ENCODE measurements around the gene RAPH1.
"Not testable (repeated sequence)": the region's sequence is repeated elsewhere in the genome, so short reads cannot be mapped to it uniquely, and the experiment has no call there.

Gene RAPH1

DNA sequence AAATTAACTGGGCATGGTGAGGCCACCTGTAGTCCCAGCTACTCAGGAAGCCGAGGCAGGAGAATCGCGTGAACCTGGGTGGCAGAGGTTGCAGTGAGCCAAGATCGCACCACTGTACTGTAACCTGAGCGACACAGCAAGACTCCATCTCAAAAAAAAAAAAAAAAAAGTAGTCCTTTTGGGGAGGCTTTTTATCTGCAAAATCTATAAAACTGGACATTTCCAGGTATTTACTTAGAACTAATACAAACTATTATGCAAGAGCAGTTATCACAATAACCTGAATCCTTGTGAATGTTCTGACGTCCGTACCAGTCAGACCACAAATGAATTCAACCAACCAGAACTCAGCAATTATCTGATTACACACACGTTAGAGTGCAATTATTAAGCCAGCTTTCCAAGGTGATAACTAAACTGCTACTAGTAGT, 8.8 kb upstream of the RAPH1 start:
- no peak for DNase-seq

DNA sequence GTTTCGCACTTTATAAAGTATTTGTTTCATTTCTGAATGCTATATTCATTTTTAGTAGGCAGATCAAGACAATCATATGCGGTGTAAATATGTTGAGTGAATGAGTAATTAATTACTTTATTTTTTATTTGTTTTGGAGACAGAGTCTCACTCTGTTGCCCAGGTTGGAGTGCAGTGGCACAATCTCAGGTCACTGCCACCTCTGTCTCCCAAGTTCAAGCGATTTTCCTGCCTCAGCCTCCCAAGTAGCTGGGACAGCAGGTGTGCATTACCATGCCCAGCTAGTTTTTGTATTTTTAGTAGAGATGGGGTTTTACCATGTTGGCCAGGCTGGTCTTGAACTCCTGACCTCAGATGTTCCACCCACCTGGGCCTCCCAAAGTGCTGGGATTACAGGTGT, 5.5 kb upstream of the RAPH1 start:
- not testable (repeated sequence) for DNase-seq

DNA sequence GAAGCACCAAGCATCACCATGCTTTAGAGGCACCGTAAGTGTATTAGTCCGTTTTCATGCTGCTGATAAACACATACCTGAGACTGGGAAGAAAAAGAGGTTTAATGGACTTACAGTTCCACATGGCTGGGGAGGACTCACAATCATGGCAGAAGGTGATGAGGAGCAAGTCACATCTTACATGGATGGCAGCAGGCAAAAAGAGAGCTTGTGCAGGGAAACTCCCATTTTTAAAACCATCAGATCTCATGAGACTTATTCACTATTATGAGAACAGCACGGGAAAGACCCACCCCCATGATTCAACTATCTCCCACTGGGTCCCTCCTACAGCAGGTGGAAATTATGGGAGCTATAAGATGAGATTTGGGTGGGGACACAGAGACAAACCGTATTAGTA, 3.1 kb upstream of the RAPH1 start:
- not testable (repeated sequence) for DNase-seq

DNA sequence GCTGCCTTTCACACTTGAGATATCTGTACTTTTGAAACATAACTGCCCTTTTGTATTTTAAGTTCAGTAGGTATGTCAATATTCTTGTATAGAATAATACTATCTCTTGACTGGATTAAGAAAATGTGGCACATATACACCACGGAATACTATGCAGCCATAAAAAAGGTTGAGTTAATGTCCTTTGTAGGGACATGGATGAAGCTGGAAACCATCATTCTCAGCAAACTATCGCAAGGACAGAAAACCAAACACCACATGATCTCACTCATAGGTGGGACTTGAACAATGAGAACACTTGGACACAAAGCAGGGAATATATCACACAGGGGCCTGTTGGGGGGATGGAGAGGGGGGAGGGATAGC, 1.5 kb upstream of the RAPH1 start:
- not testable (repeated sequence) for DNase-seq

DNA sequence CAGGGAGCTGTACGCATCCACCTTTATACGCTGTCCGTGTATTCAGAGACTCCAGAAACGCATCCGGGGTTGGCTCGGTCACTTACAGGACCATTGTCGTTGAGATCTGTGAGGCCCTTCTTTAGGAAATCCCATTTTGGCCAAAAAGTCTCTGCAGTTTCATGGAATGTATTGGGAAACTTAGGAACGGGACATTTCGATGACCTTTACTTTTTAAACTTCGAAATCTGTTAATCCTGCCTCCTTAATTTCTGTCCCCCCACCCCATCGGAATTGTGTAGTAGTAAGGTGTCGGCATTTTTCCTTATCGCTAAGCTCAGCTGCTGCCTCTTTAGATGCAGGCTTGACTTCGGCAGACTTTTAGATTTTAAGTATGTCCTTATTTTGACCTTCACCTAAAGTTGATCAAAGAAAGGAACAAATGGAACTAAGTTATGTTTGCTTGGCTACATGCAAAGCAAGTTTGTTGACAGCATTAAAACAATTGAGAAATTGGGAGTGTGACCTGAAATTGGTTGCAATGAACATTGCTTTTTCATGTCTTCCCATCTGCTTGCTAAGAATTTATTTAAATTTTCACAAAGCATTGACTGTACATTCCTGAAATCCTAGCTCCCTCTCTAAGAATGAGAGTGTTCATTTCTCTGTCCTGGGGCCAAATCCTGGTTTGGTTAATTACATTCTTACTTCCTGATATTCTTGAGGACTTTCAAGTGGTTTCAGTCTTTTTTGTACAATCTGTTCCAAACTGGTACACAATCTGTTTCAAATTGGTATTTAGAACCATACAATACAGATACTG, 884 bp upstream of the RAPH1 start:
- DNase-seq: no peak

DNA sequence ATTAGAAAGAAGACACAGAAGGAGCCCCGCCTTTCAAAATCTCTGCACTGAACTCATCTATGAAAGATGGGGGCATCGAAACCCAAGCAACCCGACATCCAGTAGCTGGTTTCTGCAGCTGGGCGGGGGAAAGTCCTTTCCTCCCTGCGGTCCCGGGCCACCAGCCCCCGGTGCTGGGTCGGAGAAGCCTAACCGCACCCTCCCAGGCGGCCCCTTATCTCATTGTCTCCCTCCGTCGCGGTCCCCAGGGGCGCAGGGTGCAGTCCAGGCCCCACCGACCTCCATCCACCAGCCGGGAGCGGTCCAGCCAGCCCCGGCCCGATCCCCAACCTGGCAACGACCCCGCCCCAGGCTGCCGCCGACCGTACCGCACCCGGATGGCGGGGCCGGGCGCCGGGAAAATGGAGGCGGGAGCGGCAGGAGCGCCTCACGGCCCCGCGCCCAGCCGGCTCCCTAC, 452 bp downstream of the RAPH1 start:
- DNase-seq: peak; percentile 44

DNA sequence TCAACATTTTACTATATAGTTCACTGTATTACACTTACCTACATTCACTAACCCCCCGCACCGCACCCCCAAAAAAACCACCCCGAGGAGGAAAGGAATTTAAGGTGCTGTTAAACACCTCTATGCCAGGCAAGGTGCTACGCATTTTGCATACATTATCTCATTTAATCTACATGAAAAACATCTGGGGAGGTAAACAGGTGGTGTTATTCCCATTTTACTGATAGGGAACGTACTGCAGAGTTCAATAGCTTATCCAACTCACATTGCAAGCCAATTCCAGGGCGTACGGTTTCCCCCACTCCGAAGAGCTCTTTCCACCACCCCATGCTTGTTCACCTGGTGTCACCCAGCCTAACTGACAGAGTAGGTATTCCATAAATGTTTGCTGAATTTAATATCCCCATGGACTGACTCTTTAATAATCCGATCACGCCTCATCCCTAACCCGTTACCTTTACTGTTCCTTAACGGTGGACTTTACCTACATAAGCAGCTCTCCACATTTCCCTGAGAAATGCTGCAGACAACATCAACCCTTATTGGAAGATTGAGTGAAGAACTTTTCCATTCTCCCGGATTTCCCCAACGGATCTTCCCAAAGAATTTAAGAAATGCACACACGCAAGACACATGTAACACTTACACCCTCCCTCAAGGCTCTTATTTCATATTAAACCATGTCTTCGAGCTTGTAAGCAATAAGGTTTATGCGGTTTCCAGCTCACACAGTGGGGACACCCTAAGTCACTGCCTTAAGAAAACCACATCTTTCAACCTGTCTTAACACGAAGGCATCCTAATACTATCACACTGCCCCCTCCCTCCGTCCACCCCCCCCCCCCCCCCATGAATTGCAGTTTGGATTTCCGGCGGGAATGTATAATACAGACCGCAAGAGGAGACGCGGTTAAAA, 1.2 kb downstream of the RAPH1 start:
- peak; percentile 41 for DNase-seq

DNA sequence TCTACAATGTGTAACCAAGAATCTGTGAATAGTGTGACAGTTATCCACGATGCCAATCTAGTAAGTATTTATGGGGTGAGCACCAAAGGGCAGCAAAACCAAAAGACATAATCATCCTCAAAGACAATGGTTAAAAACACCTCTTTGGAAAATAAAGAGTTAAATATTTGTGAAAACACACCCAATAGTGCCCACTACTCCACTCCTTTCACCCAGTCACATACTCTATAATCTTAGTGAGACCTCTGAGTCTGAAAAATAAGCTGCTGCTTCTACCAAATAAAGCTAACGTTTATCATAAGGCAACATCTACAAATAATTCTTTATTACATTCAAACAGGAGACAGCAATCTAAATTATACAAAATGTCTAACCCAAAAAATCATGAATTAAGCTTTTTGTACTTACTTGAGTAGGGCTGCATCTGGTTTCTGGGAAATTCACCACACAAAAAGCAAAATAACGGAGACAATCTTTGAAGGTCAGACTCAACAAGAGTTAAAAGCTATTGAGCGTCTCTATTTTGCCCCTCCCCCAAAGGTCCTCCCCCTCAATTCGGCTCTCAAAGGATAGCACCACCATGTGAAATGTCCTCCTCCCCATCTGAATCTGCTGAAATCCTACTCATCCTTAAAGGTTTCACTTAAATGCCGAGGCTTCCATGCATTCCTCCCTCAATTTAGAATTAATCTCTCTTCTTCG, 2.0 kb downstream of the RAPH1 start:
- DNase-seq: no peak

DNA sequence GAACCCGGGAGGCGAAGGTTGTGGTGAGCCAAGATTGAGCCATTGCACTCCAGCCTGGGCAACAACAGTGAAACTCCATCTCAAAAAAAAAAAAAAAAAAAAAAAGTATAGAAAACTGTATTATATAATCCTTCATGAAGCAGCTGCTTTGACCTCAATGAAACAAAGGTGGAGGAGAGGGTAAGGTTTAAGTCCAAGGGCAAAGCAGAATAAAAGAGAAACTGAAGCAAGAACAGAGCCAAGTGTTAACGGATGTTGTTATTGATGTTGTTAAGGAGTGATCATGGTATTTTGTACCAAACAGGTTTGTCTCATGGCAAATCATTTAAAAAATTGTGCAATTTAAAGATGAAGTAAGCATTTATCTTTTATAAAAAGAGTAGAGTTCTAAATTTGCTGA, 7.4 kb downstream of the RAPH1 start:
- DNase-seq: no peak

DNA sequence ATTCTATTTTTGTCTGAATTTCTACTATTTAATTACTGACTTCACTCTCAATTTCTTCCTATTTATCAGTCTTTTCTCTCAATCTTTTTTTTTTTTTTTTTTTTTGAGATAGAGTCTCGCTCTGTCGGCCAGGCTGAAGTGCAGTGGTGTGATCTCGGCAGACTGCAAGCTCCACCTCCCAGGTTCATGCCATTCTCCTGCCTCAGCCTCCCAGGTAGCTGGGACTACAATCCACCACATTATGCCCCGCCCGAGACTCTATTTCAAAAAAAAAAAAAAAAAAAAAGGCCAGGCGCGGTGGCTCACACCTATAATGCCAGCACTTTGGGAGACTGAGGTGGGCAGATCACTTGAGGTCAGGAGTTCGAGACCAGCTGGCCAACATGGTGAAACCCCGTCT, 21.8 kb downstream of the RAPH1 start:
- not testable (repeated sequence) for DNase-seq

DNA sequence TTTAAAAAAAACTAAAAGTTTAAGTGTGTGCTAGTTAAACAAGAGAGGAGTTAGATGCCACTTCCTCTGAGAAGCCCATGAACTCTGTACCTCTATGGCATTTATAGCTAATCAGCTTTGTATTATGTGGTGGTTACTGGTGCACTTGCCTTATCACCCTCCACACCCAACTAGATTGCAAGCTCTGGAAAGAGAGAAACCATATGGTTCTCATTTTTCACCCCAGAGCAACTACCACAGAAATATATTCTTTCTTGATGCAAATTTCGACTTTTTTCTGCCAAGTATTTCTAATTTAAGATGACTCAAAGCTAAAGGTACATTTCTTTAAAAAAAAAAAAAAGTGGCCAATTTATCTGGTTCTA, 24.2 kb downstream of the RAPH1 start:
- no peak for DNase-seq

DNA sequence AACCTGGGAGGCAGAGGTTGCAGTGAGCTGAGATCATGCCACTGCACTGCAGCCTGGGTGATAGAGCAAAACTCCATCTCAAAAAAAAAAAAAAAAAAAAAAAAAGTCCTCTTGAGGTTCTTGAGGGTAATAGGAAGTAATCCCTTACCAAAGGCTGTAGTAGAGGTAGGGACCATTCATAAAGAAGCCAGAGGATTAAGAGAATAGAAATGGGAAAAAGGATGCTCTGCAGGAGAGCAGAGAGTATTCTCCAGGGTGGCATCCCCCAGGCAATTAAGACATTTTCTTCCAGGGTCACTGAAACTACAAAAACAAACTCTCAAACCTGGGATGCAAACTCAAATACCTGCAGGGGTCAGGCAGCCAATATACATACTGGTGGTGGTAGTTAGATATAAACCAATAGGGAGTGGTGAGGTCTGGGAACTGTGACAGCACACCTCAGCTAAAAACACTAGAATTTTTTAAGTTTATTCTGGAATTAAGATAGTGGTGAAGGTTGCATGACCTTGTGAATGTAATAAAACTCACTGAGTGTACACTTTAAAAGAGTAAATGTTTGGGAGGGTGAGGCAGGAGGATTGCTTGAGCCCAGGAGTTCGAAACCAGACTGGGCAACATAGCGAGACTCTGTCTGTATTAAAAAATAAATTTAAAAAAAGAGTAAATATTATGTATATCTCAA, 24.7 kb downstream of the RAPH1 start:
- DNase-seq: no peak

DNA sequence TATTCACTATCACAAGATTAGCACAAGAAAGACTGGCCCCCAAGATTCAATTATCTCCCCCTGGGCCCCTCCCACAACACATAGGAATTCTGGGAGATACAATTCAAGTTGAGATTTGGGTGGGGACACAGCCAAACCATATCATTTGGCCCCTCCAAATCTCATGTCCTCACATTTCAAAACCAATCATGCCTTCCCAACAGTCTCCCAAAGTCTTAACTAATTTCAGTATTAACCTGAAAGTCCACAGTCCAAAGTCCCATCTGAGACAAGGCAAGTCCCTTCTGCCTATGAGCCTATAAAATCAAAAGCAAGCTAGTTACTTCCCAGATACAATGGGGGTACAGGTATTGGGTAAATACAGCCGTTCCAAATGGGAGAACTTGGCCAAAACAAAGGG, 31.6 kb downstream of the RAPH1 start:
- not testable (repeated sequence) for DNase-seq

DNA sequence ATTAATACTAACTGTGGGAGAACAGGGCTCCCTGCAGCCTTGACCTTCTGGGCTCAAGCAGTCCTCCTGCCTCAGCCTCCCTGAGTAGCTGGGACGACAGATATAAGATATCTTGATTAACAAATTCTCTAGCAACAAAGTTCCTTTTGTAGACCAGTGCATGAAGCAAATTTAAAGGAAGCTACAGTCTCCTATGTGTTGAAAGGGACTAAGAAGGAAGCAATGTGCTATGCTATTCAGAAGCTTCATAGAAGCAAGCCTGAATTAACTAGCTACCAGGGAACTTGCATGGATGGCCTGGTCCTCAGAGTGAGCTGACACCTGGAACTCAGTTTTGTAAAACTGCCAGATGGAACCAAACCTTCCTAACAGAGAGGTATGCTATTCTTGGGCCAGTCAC, 33.2 kb downstream of the RAPH1 start:
- no peak for DNase-seq

DNA sequence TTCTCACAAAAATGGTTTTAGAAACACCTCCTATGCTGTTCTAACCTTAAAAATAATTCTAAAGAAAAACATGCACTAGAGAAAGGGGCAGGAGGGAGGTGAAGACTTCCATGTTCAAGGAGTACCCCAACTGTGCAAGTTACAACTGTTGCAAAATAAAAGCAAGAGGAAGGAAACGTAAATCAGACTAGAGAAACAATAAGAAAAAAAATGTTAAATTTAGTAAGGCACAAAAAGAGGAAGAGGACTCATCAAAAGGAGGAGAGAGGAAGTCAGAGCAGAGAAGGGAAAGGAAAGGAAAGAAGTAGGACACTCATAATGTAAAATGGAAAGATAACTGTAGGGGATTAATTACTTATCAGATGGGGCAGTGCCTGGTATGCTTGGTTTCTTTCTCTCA, 34.1 kb downstream of the RAPH1 start:
- no peak for DNase-seq

DNA sequence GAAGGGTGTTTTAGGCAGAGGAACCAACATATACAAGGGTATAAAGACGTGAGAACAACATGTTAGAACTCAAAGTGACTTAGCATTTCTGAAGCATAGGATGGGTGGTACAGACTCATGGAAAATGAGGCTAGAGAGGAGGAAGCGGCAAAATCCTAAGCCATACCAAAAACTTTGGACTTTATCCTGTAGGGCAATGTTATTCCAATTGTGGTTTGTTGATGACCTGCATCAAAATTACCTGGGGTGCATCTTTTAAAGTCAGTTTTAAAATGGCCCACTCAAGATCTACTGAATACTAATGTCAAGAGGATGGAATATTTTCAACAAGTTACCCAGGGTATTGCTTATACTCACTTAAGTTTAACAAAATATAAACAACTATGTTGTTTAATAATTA, 34.8 kb downstream of the RAPH1 start:
- DNase-seq: no peak

DNA sequence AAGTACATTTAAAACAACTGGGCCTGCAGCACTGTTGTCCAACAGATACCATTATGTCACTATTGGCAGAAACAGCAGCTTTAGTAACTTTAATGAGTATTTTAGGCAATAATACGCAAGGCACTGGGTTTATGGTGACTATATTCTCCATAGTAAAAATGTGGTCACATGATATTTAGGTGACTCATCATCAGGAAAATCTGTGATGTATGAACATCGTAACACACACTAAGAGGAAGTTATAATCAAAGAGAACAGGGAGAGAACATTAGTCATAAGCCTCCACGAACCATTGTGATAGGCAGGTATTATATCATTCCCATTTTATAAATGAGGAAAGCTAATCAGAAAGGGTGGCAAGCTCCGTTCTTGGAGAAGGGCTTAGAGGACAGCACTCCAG, 36.9 kb downstream of the RAPH1 start:
- DNase-seq: no peak

DNA sequence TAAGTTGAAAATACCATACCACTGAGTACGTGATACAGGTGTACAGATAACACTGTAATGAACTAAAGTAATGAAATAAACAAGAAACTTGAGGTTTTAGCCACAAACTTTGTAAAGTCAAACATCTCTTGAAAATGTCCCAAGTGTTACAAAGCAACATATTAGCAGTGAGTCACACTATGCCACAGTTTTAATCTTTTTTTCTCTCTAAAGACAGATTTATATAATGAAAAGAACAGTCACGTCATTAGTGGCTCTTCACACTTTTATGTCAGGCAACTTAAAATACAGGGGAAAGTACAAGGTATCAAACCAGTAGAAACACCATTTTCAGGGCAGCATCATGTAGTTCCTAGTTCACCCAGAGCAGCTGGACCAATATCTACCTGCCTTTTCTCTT, 42.1 kb downstream of the RAPH1 start:
- DNase-seq: peak; percentile 12

DNA sequence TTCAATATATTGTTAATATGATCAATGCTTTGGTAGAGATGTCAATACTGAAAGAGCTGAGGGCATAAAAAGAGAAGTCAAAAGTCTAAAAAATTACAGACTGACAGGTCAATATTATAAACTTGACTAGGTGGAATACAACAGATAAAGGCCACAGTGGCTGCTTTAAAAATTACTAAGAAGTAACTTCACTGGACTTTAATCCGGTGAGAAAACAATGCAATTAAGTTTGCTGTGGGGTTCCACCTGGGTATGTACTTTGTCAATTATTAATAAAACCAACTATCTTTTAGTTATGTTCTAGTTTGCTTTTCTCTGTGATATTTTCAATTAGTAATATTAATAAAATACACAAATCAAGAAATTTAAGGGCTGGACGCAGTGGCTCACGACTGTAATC, 44.7 kb downstream of the RAPH1 start:
- no peak for DNase-seq

DNA sequence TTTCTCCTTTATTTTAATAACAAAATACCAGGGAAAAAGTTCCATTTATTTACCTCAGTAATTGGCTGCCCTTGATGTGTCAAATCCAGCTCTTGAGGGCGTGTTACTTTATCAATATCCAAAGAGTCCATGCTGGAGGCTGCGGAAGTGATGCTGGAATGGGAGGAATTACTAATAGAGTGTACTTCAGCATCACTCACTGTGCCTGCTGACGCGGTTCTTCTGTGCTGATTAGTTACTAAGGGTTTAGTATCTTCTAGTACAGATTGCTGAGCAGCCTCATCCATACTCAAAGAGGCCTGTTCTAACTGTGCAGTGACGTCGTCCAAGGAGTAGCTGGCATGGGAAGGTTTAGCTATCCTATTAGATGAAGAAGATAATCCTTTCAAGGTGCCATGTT, 45.6 kb downstream of the RAPH1 start:
- no peak for DNase-seq

DNA sequence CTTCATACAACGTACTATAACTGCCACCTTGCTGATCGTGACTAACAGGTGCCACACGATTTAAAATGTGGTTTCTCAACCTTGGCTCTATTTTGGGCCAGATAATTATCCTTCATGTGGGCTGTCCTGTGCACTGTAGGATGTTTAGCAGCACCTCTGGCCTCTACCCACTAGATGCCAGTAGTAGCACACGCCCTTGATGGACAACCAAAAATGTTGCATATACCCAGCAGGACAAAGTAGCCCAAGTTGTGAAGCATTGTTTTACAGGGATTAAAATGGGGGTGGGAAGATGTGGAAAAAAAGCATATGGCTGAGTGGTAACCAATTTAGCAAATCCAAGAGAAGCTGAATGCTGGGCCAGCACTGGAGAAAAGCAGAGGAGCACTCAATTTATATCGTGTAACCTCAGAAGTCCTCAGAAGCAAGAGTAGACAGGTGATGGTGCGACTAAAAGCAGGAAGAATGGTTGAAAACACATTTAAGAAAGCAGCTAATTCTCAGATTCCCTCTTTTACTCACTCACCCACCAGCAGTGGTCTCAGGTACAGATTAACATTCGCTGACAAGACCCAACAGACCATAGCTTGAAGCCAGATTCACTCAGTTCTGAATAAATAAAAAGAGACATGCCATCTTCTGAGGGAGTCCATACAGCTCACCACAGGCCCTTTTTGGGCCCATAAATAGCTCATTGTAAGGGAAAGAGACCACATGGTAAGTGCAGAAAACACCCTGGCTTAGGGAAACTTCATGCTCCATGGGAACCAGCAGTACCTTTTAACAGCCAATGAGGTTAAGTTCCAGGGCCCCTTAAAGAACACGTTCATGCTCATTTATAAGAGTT, 50.6 kb downstream of the RAPH1 start:
- DNase-seq: peak; percentile 64

DNA sequence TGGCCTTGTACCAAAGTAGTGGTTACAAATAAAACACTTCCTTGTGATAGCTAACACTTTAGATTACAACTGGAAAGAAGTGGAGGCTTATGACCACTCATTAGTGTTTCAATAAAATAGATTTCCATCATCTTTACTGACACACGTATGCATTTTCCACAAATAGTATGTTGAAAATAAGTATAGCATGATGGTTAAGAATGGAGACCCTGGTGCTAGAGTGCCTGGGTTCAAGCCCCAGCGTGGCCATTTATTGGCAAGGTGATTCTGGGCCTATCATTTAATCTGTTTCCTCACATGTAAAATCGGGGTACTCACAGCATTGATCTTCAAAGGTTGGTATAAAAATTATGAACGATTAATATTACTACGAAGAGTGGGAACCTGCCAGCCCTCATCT, 54.5 kb downstream of the RAPH1 start:
- no peak for DNase-seq
